SKM-1 (cell line): Measurements from ENCODE around the gene STK24.
A peak's percentile ranks its signal among the peaks of the same experiment; 100 is the strongest.

Experiments used
- DNase-seq: peaks from one replicate; lab custom pipeline; 2025; ENCODE audit not compliant: unreplicated experiment; lab: John Stamatoyannopoulos, UW

STK24 gene

DNA sequence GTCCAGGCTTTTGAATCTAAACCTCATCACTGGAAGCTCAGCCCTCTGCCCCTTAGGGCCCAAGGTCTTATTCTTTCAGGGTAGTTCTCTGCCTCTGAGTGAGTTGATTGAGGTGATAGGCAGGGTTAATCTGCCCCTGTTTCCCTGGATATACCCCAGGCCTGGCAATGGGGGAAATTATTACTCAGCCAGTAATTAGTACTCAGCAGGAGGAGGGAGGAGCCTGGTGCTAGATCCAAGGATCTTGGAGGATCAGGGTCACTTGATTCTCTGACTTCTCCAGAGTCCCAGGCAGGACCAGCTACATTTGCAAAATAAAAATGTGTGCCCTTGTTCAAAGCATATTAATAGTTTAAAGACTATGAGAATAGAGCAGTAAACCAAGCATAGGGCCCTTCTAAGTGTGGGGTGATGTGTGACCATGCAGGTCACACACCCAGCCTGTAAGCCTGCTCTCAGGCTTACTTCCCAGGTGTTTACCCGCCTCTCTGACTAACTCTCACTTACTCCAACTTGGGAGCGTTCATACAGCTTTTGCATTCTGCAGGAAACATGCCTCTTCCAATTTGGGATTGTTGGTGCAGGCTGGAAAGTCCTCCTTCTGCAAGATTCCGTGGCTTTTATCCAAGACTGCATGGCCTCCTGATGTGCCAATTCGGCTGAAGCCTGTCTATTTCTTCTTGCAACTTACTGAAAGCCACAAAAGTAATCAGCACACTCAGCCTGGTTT lies 7.9 kb upstream of the STK24 start:
- DNase-seq: no peak

DNA sequence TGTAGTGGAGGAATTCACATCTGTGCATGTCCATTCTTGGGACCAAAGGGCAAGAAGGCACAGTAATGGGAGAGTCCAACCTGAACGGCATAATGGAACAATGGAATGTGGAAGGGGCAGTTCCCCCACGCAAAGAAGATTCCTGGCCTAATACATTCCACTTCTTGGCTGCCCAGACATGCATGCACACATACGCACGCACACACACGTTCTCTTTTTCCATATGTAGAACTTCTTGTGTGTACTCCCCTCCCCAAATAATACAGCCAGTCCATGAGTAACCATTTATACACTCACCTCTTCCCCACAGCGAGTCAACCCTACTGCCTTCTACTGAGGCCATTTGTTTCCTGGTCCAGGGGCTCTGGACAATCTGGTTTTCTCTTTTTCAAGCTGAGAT lies 6.0 kb upstream of the STK24 start:
- no peak for DNase-seq

GRCh38 chr13:98581971-98582702 lies 5.2 kb upstream of the STK24 start:
- no peak for DNase-seq

- no peak for DNase-seq
These were observed 4.5 kb upstream of the STK24 start for GRCh38 chr13:98581381-98581780.

GRCh38 chr13:98580420-98580819 lies 3.5 kb upstream of the STK24 start:
- DNase-seq: no peak

- DNase-seq: no peak
These were observed 954 bp upstream of the STK24 start for GRCh38 chr13:98577836-98578285.

DNA sequence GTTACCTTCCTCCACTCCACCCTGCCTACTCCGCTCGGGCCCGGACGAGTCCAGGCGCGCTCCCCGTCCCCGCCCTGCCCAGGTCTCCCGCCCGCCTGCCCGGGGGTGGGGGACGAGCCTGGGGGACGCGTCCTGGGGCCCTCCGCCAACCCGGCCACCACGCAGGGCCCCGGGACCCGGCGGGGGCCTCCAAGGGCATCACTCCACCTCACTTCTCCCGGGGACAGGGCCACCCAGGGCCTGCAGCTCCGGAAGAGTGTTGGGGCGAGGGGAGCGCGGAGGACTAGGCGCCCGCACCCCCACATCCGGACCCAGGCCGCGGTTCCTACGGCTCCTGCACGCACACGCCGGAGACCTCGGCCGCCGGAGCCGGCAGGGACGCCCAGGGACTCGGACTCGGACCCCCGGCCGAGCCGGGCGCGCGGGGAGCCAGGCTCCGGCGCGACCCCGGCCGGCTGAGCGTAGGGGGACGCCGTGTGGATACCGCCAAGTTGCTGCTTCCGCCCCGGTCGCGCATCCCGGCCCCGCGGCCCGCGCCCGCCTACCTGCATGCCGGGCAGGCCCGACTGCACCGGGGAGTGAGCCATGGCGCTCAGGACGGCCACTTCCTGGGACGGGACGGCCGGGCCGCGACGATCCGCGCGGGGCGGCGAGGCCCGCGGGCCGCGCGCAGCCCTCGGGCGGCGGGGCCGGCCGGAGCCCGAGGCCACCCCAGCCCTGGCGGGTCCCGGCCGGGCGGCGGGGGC lies 534 bp downstream of the STK24 start:
- no peak for DNase-seq

- DNase-seq: no peak
These were observed 1.1 kb downstream of the STK24 start for GRCh38 chr13:98575904-98576199.

GRCh38 chr13:98575009-98575903 lies 1.7 kb downstream of the STK24 start:
- DNase-seq: no peak

DNA sequence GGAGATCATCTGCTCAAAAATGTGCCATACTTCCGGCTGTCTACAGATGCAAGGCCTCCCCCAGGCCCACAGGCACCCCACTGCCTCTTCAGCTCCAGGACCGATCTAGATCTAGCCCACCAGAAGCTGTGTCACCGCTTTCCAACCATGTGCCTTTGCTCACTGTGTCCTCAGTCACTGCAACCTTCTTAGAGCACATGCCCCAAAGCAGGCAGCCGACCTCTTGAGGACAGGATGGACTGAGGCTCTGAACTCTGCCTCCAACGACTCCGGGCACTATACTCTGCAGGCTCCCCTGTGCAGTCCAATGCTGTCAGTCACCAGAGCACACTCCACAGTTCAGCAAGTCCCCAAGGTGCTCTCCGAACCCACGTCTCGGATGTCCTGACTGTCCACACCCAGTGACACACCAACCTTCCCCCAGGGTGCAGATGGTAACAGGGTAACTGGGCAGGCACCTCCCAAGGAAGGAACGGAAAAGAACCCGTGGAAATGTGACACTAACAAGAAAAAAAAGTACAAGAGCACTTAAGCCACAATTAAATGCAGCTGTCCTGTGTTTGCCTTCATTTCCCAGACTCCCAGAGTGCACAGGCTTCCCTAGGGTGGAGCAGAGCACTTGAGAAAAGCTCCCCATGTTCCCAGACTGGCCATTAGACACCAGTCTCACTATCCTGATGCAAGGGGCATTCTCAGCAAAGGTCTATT lies 4.8 kb downstream of the STK24 start:
- no peak for DNase-seq

- DNase-seq: no peak
These were observed 6.0 kb downstream of the STK24 start for GRCh38 chr13:98570929-98571372.

- DNase-seq: peak; percentile 79
These were observed 7.2 kb downstream of the STK24 start for GRCh38 chr13:98569494-98570367.

- no peak for DNase-seq
These were observed 8.0 kb downstream of the STK24 start for GRCh38 chr13:98568918-98569317.

GRCh38 chr13:98567140-98567539 lies 9.8 kb downstream of the STK24 start:
- no peak for DNase-seq

DNA sequence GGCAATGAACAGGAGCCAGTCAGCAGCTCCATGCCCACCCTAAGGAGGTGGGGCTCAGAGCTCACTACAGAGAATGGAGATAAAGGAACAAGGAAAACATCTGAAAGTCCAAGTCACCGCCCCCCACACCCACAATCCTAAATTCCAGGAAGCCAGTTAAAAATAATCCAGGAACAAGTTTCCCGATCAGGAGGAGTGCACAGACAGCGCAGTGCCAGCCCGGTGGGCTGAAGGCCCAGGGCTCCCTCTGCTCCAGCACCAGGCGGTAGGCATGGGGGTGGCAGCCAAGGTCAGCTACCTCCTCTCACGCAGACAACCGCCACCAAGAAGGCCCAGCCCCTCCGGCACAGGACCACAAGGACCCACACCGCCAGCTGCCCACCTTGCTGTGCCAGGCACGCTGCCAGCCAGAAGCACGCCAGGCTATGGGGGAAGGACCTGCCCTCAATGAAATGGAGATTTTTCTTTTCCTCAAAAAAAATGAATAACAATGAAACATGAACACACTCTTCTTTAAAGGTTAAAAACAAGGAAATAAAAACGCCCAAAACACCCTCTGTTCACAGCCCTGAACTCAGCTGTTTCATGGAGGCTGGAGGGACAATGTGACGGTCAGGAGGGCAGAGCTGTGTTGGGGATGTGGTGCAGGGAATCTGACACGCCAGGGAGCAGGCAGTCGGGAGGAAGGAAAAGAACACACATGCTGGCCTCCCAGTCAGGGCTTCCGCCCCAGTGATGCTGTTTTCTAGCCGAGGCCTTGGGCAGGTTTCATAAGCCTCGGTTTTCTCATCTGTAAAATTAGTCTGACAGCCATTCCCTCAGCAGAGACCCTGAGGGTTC lies 11.0 kb downstream of the STK24 start:
- DNase-seq: no peak

GRCh38 chr13:98564204-98564603 lies 12.7 kb downstream of the STK24 start:
- DNase-seq: no peak

GRCh38 chr13:98563071-98563470 lies 13.8 kb downstream of the STK24 start:
- no peak for DNase-seq

GRCh38 chr13:98559169-98559568 lies 17.7 kb downstream of the STK24 start:
- no peak for DNase-seq
